CD4-positive, alpha-beta T cell (primary cell): ENCODE measurements around the gene DUSP23. TPM values are rescaled to one million over a fixed set of nuclear protein-coding genes. Genes with fewer than 3 reads are reported as not detected.

Experiments used
- ATAC-seq: fragments of 200-7000 bp; cut with Tn5 transposase; one replicate; pipeline ENCODE4 v1.10.0; 2022; ENCODE audit warnings: mild to moderate bottlenecking; ENCODE audit not compliant: poor library complexity
- CTCF ChIA-PET: fragments of 350-600 bp; sonication (Branson Sonifier 250); formaldehyde crosslinking; loops from one replicate; lab custom pipeline; 2021; ENCODE audit warnings: antibody characterized with exemption, inconsistent platforms; lab: Charles Lee
- POLR2A ChIA-PET: fragments of 350-600 bp; sonication (Branson Sonifier 250); formaldehyde crosslinking; loops from one replicate; lab custom pipeline; 2021; ENCODE audit warnings: antibody characterized with exemption, inconsistent platforms; lab: Charles Lee
- DNase-seq, 14 experiments: peaks; one replicate each; pipeline ENCODE4 v3.0.0-alpha.2; 2013 to 2020; ENCODE audit warnings: mixed read lengths in 2 of 14
- H3K27ac ChIP-seq, 2 donors: one replicate each; pipeline versions ENCODE4 v1.5.1 to v1.7.0; 2013; ENCODE audit warnings: low read length in 2 of 2, low read depth in 1 of 2, mild to moderate bottlenecking in 1 of 2
- H3K27me3 ChIP-seq, 2 experiments: 1 replicate in 1 of 2; 2 replicates in 1 of 2; pipeline versions ENCODE4 v1.6.1 to v1.7.0; 2013; ENCODE audit warnings: low read length in 2 of 2, control low read depth in 1 of 2, mild to moderate bottlenecking in 1 of 2, moderate library complexity in 1 of 2; ENCODE audit not compliant: insufficient read depth in 2 of 2, control insufficient read depth in 1 of 2
- H3K36me3 ChIP-seq: one replicate; pipeline ENCODE4 v1.6.1; 2013; ENCODE audit warnings: low read length, control low read depth; ENCODE audit not compliant: insufficient read depth
- H3K4me1 ChIP-seq: one replicate; pipeline ENCODE4 v1.6.1; 2013; ENCODE audit warnings: low read length, control low read depth; ENCODE audit not compliant: insufficient read depth
- H3K4me3 ChIP-seq: one replicate; pipeline ENCODE4 v1.5.1; 2013; ENCODE audit warnings: mild to moderate bottlenecking, low read length, moderate library complexity
- H3K9me3 ChIP-seq, 2 experiments: 1 replicate in 1 of 2; 2 replicates in 1 of 2; pipeline versions ENCODE4 v1.6.1 to v1.7.0; 2013; ENCODE audit warnings: low read length in 2 of 2, mild to moderate bottlenecking in 2 of 2, control low read depth in 1 of 2, moderate library complexity in 1 of 2; ENCODE audit not compliant: control insufficient read depth in 1 of 2, insufficient read depth in 1 of 2
- H3K27ac Mint-ChIP-seq: one replicate; pipeline ENCODE4 v1.8.0; 2020; ENCODE audit warnings: mixed read lengths
- H3K27me3 Mint-ChIP-seq: one replicate; pipeline ENCODE4 v1.8.0; 2021; ENCODE audit warnings: mixed read lengths
- H3K36me3 Mint-ChIP-seq: one replicate; pipeline ENCODE4 v1.8.0; 2021; ENCODE audit warnings: low read depth, mixed read lengths
- H3K4me1 Mint-ChIP-seq: one replicate; pipeline ENCODE4 v1.8.0; 2021; ENCODE audit warnings: low read depth, mixed read lengths
- H3K4me3 Mint-ChIP-seq: one replicate; pipeline ENCODE4 v1.8.0; 2020; ENCODE audit warnings: mild to moderate bottlenecking, mixed read lengths
- H3K9me3 Mint-ChIP-seq: one replicate; pipeline ENCODE4 v1.8.0; 2020; ENCODE audit warnings: mixed read lengths
- CTCF ChIP-seq: fragments of 200-600 bp; IDR thresholded peaks from one replicate; pipeline ENCODE4 v1.8.0; 2022; ENCODE audit warnings: antibody characterized with exemption, mild to moderate bottlenecking
- intact Hi-C, 2 experiments: fragments of 100-400 bp; cut with DNase I in 1 of 2; cut with micrococcal nuclease in 1 of 2; formaldehyde crosslinking; loops; one replicate each; pipeline versions ENCODE4 v1.15.1 to v1.9.0; 2023 to 2025; cut with DNase I, micrococcal nuclease
- total RNA-seq, 174 experiments: library from RNA in 2 of 174; stranded (reverse) in 2 of 174; gene quantifications; one replicate each; pipeline ENCODE4 v1.2.3 and lab custom pipeline; 2021 to 2026

Gene DUSP23
- total RNA-seq, 2 experiments from 2014 or later: 3.9 to 6.0 TPM

DNA sequence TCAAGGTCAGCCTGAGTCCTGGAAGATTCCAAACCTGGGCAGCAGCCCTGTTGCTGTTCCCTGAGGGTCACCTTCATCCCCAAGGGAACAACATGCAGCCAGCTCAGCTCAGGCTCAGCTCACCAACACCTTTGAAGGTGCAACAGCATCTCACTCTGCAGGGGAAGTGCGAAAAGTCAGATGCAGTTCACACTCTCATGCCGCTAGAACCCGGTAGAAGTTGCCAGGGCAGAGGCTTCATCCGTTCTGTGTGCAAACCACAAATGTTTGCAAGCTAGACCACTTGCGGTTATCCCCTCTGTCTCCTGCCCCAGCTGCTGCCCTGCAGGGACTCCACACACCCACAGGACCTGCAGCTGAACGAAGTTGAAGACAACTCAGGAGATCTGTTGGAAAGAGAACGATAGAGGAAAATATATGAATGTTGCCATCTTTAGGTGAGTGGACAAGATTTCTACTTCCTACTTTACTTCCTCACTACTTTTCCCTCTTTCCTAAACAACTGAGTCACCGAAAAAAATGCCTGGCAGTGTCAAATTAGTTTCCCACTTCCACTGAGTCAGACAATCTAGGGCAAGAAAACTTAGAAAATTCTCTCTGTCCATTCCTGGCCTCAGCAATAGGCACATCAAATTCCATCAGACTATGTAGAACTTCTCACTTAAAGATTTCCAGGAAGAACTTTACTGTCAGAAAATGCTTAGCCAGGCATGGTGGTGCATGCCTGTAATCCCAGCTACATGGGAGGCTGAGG is 19.6 kb downstream of the DUSP23 start:
- Histone ChIP-seq H3K4me1 (peaks cover 32% of the 10 kb centered on the region), H3K4me3 (peak overlapping the region; percentile 17), H3K36me3 (no peaks in the 10 kb centered on the region), H3K9me3 (no peaks in the 10 kb centered on the region), H3K27ac (no peak overlapping the region), H3K27me3 (peaks cover 0 to 3% of the 10 kb centered on the region in 2 experiments)
- POLR2A ChIA-PET: interaction anchor here (0.9 to 2.1 kb wide), 5 partner anchors 10 to 125 kb away, joined by 3 to 7 read pairs (median 3); partner anchors contain the start of gene TAGLN2
- CTCF ChIA-PET: interaction anchor here (2.0 to 2.5 kb wide), 2 partner anchors 20 to 91 kb away, joined by 7 to 42 read pairs; partner anchors contain the start of gene DUSP23
- Mint-ChIP-seq H3K4me3 (no peak overlapping the region), H3K27ac (peak overlapping the region; percentile 18), H3K27me3 (no peaks in the 10 kb centered on the region), H3K4me1 (peaks cover 16% of the 10 kb centered on the region), H3K9me3 (no peaks in the 10 kb centered on the region), H3K36me3 (no peaks in the 10 kb centered on the region)
- ATAC-seq (peak; percentile 44), DNase-seq (peak in 9 of 14 experiments; percentile 2 to 68 (median 21))
- intact Hi-C loops: loop anchor here in 1 of 2 experiments (1.0 kb wide), 1 partner anchor 91 kb away; no protein-coding TSS in a partner anchor
- TF ChIP-seq CTCF: no peak

DNA sequence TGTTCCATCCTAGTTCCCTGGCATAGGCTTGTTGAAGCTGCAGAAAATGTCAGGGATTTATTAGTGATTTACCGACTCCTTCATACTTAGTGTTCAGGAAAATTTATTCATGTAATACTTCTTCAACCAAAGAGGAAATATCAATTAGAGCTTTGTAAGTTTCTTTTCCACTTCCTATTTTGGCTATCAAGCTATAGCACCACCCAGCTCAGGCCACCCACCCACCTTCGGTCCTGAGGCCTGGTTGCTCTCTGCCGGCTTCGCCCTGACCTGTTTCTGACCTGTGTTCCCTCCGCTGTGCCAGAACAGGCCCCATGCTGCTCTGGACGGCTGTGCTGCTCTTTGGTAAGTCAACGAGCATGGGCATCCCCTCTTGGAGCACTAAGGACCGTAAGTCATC is 21.3 kb downstream of the DUSP23 start, which contains the start of gene FCRL6:
TSS of gene FCRL6 (plus strand) at position 250 of the 400 bp plus-strand sequence. CDS start at position 315, 65 bp downstream.
- no peaks in the 10 kb centered on the region for H3K36me3 Mint-ChIP-seq
- H3K27me3 ChIP-seq: no peaks in the 10 kb centered on the region
- no peak for ATAC-seq
- intact Hi-C loops: no loop called here
- TF ChIP-seq CTCF: no peak
- CTCF ChIA-PET: interaction anchor here (0.8 kb wide), 1 partner anchor 12 kb away, joined by 3 read pairs; no protein-coding TSS in a partner anchor
- no peaks in the 10 kb centered on the region for H3K9me3 ChIP-seq
- H3K27me3 Mint-ChIP-seq: peaks cover 5% of the 10 kb centered on the region
- POLR2A ChIA-PET: no interaction called here
- peaks cover 16% of the 10 kb centered on the region for H3K4me1 Mint-ChIP-seq
- H3K4me1 ChIP-seq: peaks cover 32% of the 10 kb centered on the region
- peak within 1 kb of the TSS; percentile 3 for H3K4me3 ChIP-seq
- H3K4me3 Mint-ChIP-seq: no peak within 1 kb of the TSS
- H3K27ac Mint-ChIP-seq: no peak within 1 kb of the TSS
- no peaks in the 10 kb centered on the region for H3K36me3 ChIP-seq
- no peak within 1 kb of the TSS for H3K27ac ChIP-seq
- no peak for DNase-seq
- no peaks in the 10 kb centered on the region for H3K9me3 Mint-ChIP-seq

GRCh38 chr1:159803956-159804689 is 23.4 kb downstream of the DUSP23 start:
- H3K4me1 Mint-ChIP-seq: peaks cover 16% of the 10 kb centered on the region
- no peaks in the 10 kb centered on the region for H3K9me3 ChIP-seq
- H3K36me3 ChIP-seq: no peaks in the 10 kb centered on the region
- peaks cover 5% of the 10 kb centered on the region for H3K27me3 Mint-ChIP-seq
- no peak for TF ChIP-seq CTCF
- H3K4me1 ChIP-seq: peaks cover 27% of the 10 kb centered on the region
- POLR2A ChIA-PET: interaction anchor here (0.6 kb wide), 1 partner anchor 13 kb away, joined by 3 read pairs; no protein-coding TSS in a partner anchor
- H3K27ac Mint-ChIP-seq: no peak overlapping the region
- H3K9me3 Mint-ChIP-seq: no peaks in the 10 kb centered on the region
- H3K27ac ChIP-seq: no peak overlapping the region
- ATAC-seq: no peak
- no peak for DNase-seq
- H3K4me3 ChIP-seq: no peak overlapping the region
- H3K27me3 ChIP-seq: no peaks in the 10 kb centered on the region
- H3K4me3 Mint-ChIP-seq: no peak overlapping the region
- CTCF ChIA-PET: interaction anchor here (0.9 kb wide), 1 partner anchor 87 kb away, joined by 3 read pairs; no protein-coding TSS in a partner anchor
- intact Hi-C loops: no loop called here
- no peaks in the 10 kb centered on the region for H3K36me3 Mint-ChIP-seq
